IPS-18c (cell line): ENCODE data around the gene SPRY1.

Experiments used
- H3K4me3 ChIP-seq: 2 replicates; pipeline ENCODE4 v1.7.0; 2013; ENCODE audit warnings: low read depth, mild to moderate bottlenecking, low read length, moderate library complexity; ENCODE audit not compliant: insufficient read depth
- H3K9me3 ChIP-seq: one replicate; pipeline ENCODE4 v1.6.1; 2013; ENCODE audit warnings: mild to moderate bottlenecking, low read length, moderate library complexity; ENCODE audit not compliant: control insufficient read depth, insufficient read depth

SPRY1 gene

GRCh38 chr4:123396307-123397143 lies at the start of gene SPRY1:
Gene SPRY1 (plus strand): TSS chr4:123396795. CDS start chr4:123401592, 4,797 bp downstream.
- H3K4me3 ChIP-seq = peak within 1 kb of the TSS; percentile 63
- H3K9me3 ChIP-seq = no peaks in the 10 kb centered on the region

GRCh38 chr4:123346951-123347350 lies 49.6 kb upstream of the SPRY1 start:
- no peaks in the 10 kb centered on the region for H3K9me3 ChIP-seq

GRCh38 chr4:123348946-123349345 lies 47.6 kb upstream of the SPRY1 start:
- peaks cover 2% of the 10 kb centered on the region for H3K9me3 ChIP-seq
- no peak overlapping the region for H3K4me3 ChIP-seq

More at GRCh38 chr4:123346951-123347350, 49.6 kb upstream of the SPRY1 start:
- no peak overlapping the region for H3K4me3 ChIP-seq

- Histone ChIP-seq H3K4me3 (no peak overlapping the region), H3K9me3 (peaks cover 2% of the 10 kb centered on the region)
Observed at GRCh38 chr4:123349421-123350190, 47.0 kb upstream of the SPRY1 start.

- H3K4me3 ChIP-seq = no peak overlapping the region
- peaks cover 2% of the 10 kb centered on the region for H3K9me3 ChIP-seq
Observed at GRCh38 chr4:123350191-123350544, 46.4 kb upstream of the SPRY1 start.

GRCh38 chr4:123350726-123351125 lies 45.9 kb upstream of the SPRY1 start:
- Histone ChIP-seq H3K4me3 (no peak overlapping the region), H3K9me3 (peaks cover 2% of the 10 kb centered on the region)

- Histone ChIP-seq H3K4me3 (no peak overlapping the region), H3K9me3 (peaks cover 2% of the 10 kb centered on the region)
Observed at GRCh38 chr4:123351713-123352112, 44.9 kb upstream of the SPRY1 start.

- peaks cover 2% of the 10 kb centered on the region for H3K9me3 ChIP-seq
- no peak overlapping the region for H3K4me3 ChIP-seq
Observed at GRCh38 chr4:123352240-123352945, 44.2 kb upstream of the SPRY1 start.

GRCh38 chr4:123352966-123353365 lies 43.6 kb upstream of the SPRY1 start:
- Histone ChIP-seq H3K9me3 (peaks cover 2% of the 10 kb centered on the region), H3K4me3 (no peak overlapping the region)

- Histone ChIP-seq H3K9me3 (peaks cover 2% of the 10 kb centered on the region), H3K4me3 (no peak overlapping the region)
Observed at GRCh38 chr4:123353656-123354055, 42.9 kb upstream of the SPRY1 start.

GRCh38 chr4:123354701-123355100 lies 41.9 kb upstream of the SPRY1 start:
- H3K4me3 ChIP-seq = no peak overlapping the region
- H3K9me3 ChIP-seq = peaks cover 2% of the 10 kb centered on the region

GRCh38 chr4:123356921-123357320 lies 39.7 kb upstream of the SPRY1 start:
- no peak overlapping the region for H3K4me3 ChIP-seq
- peaks cover 2% of the 10 kb centered on the region for H3K9me3 ChIP-seq

GRCh38 chr4:123359449-123360315 lies 36.9 kb upstream of the SPRY1 start:
- Histone ChIP-seq H3K9me3 (no peaks in the 10 kb centered on the region), H3K4me3 (no peak overlapping the region)

- Histone ChIP-seq H3K4me3 (no peak overlapping the region), H3K9me3 (no peaks in the 10 kb centered on the region)
Observed at GRCh38 chr4:123361195-123361861, 35.3 kb upstream of the SPRY1 start.

- Histone ChIP-seq H3K9me3 (no peaks in the 10 kb centered on the region), H3K4me3 (no peak overlapping the region)
Observed at GRCh38 chr4:123362103-123362502, 34.5 kb upstream of the SPRY1 start.

GRCh38 chr4:123363729-123364128 lies 32.9 kb upstream of the SPRY1 start:
- Histone ChIP-seq H3K4me3 (no peak overlapping the region), H3K9me3 (no peaks in the 10 kb centered on the region)
